ENCODE data around the gene STAG1.
"Not testable (repeated sequence)": the region's sequence is repeated elsewhere in the genome, so short reads cannot be mapped to it uniquely, and the experiment has no call there.

Gene STAG1

DNA sequence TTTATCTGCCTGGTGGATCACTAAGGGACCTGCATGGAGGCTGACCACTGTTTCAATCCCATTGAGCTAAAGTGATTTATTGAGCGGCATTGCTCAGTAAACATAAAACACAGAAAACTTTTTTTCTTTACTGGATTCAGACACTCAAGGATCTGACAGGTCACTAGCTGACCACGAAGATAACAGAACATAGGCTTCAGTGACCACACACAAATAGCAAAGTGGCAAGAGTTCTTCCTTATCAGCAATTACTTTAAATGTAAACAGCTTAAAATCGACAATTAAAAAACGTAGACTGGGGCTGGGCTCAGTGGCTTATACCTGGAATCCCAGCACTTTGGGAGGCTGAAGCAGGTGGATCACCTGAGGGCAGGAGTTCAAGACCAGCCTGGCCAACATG is 48.7 kb downstream of the STAG1 start:
- no peak for DNase-seq (ENCODE audit: low read depth)

DNA sequence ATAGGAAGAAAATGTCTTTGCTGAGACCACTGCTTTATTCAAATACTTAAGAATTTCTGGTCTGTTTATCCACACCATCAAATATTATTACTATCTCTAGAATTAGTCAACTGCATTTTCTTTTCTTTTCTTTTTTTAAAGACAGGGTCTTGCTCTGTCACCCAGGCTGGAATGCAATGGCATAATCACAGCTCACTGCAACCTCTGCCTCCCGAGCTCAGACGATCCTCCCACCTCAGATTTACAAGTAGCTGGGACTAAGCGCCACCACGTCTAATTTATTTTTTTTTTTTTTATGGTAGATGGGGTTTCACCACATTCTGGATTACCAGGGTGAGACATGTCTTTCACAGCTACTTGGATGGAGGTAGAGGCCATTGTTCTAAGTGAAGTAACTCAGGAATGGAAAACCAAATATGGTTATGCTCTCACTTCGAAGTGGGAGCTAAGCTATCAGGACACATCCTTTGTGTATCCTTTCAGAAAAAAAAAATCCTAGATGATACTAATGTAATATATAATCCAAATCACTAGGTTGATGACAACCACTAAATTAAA is 52.8 kb downstream of the STAG1 start:
- no peak for DNase-seq (ENCODE audit: low read depth)

DNA sequence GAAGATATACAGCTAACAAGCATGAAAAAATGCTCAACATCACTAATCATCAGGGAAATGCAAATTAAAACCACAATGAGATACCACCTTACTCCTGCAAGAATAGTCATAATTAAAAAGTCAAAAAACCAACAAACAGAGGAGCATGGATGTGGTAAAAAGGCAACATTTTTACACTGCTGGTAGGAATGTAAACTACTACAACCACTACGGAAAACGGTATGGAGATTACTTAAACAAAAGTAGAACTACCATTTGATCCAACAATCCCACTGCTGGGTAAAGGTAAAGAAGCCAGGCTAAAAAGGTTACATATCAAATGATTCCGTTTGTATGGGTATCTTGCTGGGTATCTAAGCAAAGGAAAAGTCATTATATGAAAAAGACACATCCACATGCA is 53.8 kb downstream of the STAG1 start:
- DNase-seq (ENCODE audit: low read depth) = no peak

DNA sequence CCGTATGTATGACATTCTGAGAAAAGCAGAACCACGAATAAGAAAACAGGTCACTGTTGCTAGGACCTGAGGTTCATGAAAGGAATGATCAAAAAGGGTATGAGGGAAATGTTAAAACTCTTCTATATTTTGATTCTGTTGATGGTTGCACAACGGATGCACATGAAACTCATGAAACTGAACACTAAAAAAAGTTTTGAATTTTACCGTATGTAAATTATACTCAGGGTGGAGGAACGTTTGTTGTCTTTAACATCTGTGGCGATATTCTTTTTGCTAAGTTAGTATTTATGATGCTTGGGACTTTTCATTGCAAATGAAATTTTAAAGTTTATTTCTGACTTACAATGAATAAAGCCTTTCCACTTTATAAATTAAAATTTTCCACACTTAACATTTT is 55.4 kb downstream of the STAG1 start:
- no peak for DNase-seq (ENCODE audit: low read depth)

DNA sequence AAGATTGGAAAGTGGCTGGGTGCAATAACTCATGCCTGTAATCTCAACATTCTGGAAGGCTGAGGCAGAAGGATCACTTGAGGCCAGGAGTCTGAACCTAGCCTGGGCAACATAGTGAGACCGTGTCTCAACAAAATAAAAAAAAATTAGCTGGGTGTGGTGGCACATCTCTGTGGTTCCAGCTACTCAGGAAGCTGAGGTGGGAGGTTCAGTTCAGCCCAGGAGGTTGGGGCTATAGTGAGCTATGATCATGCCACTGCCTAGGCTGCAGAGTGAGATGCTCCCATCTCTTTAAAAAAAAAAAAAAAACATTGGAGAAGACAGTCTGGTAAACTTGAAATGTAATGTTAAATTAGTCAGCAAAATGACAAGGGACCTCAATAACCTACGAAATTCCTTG is 57.9 kb downstream of the STAG1 start:
- DNase-seq (ENCODE audit: low read depth) = no peak

DNA sequence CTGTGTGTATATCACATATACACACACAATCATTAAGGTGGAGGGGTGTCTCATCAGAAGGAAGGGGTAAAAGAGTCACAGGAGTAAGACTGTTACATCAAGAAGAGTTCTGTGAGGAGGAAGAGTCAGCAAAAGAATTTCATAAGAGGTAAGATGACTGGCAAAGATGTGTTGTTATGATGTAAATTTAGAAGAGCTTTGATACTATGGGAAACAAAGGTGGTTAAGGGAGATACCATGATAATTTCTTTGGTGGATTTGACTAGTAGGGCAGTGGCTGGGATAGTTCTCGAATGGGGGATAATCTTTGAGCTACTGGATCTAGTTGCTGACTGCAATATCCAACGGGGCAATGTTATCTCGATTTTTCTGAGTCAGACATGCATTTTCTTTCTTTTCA is 61.6 kb downstream of the STAG1 start:
- no peak for DNase-seq (ENCODE audit: low read depth)

DNA sequence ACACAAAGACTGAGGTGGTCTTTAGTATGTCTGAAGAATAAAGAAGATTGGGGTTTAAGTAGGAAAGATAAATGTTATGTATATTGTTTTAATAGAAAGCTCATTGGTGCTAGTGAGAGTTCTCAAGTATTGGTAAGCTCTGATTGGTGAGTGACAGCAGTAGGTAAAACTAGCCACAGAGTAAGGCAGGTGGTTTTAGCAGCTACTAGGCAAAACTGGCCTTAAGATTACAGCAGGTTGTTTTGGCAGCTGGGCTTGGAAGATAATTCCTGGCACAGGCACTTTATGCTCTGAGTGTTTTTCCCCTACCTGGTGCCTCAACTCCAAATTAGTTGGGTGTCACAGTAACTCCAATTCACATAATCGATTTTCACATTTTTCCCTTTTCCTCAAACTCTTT is 66.3 kb downstream of the STAG1 start:
- DNase-seq (ENCODE audit: low read depth) = no peak

DNA sequence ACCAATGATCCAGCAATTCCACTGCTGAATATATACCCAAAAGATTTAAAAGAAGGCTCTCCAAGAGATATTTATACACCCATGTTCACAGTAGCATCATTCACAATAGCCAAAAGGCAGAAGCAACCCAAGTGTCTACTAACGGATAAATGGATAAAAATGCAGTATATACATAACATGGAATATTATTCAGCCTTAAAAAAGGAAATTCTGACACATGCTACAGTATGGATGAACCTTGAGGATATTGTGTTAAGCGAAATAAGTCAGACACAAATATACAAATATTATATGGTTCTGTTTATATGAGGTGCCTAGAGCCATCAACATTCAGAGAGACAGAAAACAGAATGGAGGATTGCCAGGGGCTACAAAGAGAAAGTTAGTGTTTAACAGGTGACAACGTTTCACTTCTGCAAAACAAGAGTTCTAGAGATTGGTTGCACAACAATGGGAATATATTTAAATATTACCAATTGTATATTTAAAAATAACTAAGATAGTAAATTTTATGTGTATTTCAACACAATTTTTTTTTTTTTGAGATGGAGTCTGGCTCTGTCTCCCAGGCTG is 69.4 kb downstream of the STAG1 start:
- no peak for DNase-seq (ENCODE audit: low read depth)

DNA sequence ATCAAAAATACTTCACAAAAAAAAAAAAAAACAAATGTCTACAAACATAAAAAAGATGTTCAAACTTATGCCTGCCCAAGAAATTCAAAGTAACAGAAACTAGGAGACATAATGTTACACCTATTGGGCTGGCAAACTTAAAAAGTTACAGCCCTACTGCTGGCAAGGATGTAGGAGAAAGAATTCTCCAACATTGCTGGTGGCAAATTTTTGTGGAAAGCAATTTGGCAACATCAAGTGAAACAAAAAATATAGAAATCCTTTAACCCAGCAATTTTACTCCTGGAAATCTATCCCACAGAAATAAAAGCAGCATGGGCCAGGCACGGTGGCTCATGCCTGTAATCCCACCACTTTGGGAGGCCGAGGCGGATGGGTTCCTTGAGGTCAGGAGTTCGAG is 73.2 kb downstream of the STAG1 start:
- no peak for DNase-seq (ENCODE audit: low read depth)

DNA sequence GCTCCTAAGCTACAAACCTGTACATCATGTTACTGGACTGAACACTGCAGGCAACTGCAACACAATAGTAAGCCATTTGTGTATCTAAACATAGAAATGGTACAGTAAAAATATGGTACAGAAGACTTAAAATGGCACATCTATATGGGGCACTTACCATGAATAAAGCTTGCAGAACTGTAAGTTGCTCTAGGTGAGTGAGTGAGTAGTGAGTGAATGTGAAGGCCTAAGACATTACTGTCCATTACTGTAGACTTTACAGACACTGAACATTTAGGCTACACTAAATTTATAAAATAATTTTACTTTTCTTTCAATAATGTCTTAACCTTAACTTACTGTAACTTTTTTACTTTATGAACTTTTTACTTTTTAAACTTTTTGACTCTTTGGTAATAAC is 76.2 kb downstream of the STAG1 start:
- no peak for DNase-seq (ENCODE audit: low read depth)

DNA sequence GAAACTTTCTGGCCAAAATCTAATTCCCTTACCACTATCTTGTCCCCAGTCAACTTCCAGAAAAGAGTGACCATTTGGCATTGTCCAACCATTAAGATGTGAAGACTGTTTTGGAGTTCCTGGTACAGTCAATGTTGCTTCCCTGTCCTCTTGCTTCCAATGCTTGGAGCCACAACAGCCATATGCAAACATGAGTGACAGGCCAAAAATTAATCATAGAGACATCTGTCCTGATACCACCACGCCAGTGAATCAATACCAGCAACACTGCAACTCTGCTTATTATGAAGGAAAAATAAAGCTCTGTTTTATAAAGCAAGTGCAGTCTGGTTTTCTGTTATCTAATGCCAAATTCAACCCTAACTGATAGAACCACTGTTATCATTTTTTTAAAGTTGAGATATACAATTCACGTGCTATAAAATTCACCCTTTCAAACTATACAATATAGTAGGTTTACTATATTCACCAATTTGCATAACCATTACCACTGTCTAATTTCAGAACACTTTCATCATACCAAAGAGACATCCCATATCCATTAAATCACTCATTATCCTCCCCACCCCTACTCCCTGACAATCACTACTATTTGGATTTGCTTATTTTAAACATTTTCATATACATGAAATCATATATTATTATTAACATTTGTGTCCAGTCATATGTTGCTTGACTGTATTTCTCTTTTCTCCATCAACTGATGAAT is 76.9 kb downstream of the STAG1 start:
- no peak for DNase-seq (ENCODE audit: low read depth)

DNA sequence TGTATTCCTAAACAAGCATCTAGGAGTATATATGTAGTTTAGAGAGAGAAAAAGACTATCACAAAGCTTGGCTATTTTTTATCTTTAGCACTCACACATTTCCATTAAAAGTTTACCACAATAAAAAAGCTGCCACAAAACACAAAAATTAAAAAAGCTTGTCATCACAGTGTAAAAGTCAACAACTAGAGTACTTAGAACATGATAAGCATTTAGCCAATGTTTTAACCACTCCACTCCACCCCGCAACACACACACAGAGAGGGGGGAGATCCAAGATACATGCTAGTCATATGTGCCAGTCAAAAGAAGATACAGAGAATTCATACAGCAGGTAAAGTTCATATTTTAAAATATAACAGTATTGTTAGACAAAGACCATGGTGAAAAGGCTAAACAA is 79.7 kb downstream of the STAG1 start:
- no peak for DNase-seq (ENCODE audit: low read depth)

DNA sequence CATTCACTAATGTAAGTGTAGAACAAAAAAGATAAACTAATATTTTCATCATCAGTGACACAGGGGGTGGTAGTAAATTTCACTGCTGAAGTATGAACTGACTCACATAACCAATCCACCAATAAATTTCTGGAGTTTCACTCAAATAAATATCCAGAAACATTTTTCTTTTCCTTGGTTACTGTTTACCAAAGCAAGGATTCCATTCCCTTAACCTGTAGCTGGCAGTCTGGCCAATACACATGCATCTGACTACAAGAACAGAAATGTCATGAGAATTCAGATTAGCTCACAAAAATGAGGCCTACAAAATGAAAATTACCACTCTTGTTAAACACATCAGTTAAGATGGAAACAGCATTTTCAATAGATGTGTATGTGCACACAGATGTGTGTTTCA is 80.3 kb downstream of the STAG1 start:
- DNase-seq (ENCODE audit: low read depth) = no peak

DNA sequence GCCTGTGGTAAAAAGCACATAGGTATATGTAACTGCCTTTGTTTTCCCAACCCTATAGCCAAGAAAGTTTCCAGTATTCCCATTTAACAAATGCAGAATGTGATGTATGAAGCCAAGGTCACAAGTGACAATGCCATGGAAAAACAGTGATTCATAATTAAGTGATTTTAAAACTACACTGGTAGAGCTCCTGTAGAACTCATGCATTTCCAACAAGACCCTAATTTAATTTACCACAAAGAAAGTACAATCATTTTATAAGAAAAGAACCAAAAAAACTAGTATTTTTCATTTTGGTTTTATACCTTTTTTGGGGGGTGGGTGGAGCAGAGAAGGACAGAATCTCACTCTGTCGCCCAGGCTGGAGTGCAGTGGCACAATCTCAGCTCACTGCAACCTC is 82.0 kb downstream of the STAG1 start:
- no peak for DNase-seq (ENCODE audit: low read depth)

DNA sequence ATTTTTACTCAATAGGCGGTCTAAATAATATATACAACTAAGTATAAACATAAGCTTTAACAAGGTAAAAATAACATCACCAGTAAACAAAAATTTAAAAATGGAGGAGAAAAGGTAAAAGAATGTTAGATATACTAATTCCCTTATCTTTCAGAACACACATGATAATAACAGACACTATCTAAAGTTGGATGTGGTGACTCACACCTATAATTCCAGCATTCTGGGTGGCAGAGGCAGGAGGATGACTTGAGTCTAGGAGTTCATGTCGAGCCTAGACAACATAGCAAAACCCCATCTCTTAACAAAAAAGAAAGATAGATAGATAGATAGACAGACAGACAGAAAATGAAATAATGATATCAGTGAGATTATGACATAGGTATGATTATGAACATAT is 85.1 kb downstream of the STAG1 start:
- no peak for DNase-seq (ENCODE audit: low read depth)

DNA sequence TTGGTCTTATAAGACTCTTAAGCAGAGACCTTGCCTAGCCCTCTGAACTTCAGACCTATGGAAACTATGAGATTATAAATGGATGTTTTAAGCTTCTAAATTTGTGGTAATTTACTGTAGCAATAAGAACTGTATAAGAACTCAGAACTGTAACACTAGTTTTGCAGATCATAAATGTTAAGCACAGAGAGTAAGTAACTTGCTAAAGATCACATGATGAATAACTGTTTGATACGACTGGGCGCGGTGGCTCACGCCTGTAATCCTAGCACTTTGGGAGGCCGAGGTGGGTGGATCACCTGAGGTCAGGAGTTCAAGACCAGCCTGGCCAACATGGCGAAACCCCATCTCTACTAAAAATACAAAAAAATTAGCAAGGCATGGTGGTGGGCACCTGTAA is 85.9 kb downstream of the STAG1 start:
- not testable (repeated sequence) for DNase-seq (ENCODE audit: low read depth)

DNA sequence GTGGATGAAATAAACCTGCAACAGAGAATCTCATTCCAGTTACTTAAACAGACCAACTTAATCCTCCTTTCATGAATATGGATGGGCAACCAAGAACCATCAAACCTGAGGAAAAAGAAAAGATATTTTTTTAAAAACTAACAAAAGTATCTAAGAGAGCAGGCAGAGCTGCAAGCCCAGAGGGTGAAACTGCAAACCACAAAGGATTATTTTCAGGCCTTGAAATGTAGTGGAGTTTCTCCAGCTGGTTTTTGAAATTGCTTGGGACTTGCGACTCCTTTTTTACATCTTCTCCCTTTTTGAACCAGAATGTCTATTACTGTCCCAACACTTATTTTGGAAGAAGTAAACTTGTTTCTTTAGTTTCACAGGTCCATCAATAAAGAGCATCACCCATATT is 87.4 kb downstream of the STAG1 start:
- DNase-seq (ENCODE audit: low read depth) = no peak

DNA sequence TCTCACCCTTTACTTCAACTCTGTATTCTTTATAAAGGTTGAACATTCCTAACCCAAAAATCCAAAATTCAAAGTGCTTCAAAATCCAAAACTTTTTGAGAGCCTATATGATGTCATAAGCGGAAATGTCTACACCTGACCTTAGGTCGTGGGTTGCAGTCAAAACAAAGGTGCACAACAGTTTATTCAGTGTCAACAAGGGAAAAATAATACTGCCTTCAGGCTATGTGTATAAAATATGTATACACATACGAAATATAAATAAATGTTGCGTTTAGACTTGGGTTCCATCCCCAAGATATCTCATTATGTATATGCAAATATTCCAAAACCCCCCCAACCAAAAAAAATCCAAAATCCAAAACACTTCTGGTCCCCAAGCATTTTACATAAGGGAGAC is 90.9 kb downstream of the STAG1 start:
- DNase-seq (ENCODE audit: low read depth) = no peak

DNA sequence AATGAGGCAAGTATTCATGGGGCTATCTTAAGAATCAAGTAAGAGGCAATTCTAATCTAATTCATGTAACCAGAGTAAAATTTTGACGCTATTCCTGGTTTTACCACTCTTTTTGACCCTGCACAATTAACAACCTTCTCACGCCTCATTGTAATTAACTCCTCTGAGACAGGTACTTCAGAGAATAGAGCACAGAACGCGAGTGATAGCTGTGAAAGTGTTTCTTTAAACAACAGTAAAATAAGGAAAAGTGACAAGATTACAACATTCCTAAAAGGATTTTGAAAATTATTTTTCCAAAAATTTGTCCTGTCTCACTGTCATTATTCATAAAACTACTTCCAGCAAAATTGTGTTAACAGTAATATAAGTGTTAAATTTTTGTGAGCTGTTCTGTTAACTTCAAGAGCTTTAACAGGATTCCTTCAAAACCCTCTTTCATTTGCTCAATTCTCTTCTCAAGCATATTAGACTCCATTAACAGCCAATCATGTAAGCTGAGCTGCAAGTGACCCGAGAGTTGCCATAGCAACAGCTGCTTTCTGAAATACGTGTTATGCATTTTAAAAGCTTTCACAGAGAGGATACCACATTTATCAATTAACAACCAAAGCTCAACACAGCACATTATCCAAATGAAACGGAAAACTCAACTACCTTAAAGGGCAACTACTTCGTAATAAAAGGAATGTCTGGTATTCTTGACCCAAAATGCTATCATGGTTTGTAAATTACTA is 93.1 kb downstream of the STAG1 start:
- no peak for DNase-seq (ENCODE audit: low read depth)

DNA sequence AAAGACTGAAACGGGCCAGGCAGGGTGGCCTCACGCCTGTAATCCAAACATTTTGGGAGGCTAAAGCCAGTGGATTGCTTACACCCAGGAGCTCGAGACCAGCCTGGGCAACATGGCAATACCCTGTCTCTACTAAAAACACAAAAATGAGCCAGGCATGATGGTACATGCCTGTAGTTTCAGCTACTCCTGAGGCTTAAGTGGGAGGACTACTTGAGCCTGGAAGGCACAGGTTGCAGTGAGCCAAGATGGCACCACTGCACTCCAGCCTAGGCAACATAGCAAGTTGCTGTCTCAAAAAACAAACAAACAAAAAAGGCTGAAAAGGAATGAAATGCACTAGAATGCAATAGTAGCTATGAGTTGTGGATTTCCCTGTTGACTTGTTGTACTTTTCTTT is 94.7 kb downstream of the STAG1 start:
- no peak for DNase-seq (ENCODE audit: low read depth)

DNA sequence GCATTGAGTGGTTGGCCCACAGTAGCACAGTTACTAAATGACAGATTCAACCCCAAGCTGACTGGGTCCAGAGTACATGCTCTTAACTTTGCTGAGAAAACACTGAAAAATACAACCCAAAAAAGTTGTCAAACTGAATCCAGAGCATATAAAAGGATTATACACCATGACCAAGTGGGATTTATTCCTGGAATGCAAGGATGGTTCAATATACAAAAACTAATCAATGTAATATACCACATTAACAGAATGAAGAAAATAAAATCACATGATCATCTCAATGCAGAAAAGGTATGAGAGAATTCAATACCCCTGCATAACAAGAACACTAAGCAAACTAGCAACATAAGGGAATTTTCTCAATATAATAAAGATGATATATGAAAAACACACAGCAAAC is 98.5 kb downstream of the STAG1 start:
- no peak for DNase-seq (ENCODE audit: low read depth)

DNA sequence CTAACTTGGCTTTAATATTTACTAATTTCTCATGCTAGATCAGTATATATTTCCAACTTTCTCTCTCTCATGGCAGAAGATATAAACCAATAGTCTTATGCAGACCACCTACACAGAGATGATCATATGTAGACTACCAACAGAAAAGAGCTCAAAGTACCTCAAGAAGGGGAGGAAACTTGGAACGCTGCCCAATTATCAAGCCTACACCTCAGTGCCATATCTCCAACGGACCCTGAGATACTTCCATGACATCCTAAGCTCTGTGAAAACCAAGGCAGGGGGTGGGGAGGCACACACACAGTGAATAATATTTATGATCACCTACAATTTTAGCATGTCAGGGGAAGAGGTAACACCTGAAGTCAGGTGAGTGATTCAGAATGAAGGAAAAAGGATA is 100.6 kb downstream of the STAG1 start:
- DNase-seq (ENCODE audit: low read depth) = no peak

DNA sequence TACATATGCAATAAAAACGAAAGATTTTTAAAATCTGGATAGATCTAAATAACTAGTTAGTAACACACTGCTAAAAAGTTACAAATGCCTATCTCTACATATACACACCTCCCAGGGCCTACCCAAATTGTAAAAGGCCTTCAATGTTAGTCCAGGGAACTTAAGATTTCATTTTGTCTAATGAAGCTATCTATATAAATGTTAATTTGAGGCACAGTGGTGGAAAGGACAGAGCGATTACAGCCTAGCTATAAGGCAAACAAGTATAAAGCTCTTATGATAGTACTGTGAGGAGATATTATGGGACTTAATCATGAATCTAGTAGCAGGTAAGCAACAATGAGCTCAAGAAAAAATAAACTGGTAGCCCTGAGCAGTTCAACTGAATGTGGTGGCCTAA is 101.7 kb downstream of the STAG1 start:
- no peak for DNase-seq (ENCODE audit: low read depth)

Data from stimulated activated CD4-positive, alpha-beta T cell treated with anti-CD3 and anti-CD28 coated beads, Interleukin-2, amount 100 ng/mL, for 4 hours (primary cell).